GM23338 (cell line): ENCODE results near the gene ANGPTL7. TPM values are rescaled to one million over a fixed set of nuclear protein-coding genes. Genes with fewer than 3 reads are reported as not detected.

ENCODE experiments used
- ATAC-seq: fragments of 200-7000 bp; cut with Tn5 transposase; 3 replicates; pipeline ENCODE4 v1.9.1; 2020
- DNase-seq: peaks from one replicate; pipeline ENCODE4 v3.0.0-alpha.2; 2015; ENCODE audit warnings: low spot score
- H2AFZ ChIP-seq: fragments of 200-600 bp; sonication (generic); 2 replicates; pipeline ENCODE4 v1.8.0; 2016; ENCODE audit warnings: antibody characterized with exemption, mild to moderate bottlenecking, moderate library complexity
- H3F3A ChIP-seq: fragments of 200-600 bp; sonication (generic); replicated peaks from 2 replicates; pipeline ENCODE4 v1.8.0; 2017; ENCODE audit warnings: antibody characterized with exemption, mixed run types, low read depth
- H3K27ac ChIP-seq: fragments of 200-600 bp; sonication (generic); 2 replicates; pipeline ENCODE4 v1.6.1; 2016; ENCODE audit warnings: low read depth
- H3K27me3 ChIP-seq: fragments of 200-600 bp; sonication (generic); 2 replicates; pipeline ENCODE4 v1.8.0; 2016; ENCODE audit warnings: mild to moderate bottlenecking, mixed run types, moderate library complexity; ENCODE audit not compliant: insufficient read depth
- H3K36me3 ChIP-seq: fragments of 200-600 bp; sonication (generic); 2 replicates; pipeline ENCODE4 v1.8.0; 2016; ENCODE audit warnings: mild to moderate bottlenecking; ENCODE audit not compliant: insufficient read depth
- H3K4me1 ChIP-seq: fragments of 200-600 bp; sonication (generic); 2 replicates; pipeline ENCODE4 v1.8.0; 2016; ENCODE audit warnings: mild to moderate bottlenecking, moderate library complexity; ENCODE audit not compliant: insufficient read depth
- H3K4me2 ChIP-seq: fragments of 200-600 bp; sonication (generic); 2 replicates; pipeline ENCODE4 v1.7.1; 2017; ENCODE audit warnings: mixed run types
- H3K4me3 ChIP-seq: fragments of 200-600 bp; sonication (generic); 2 replicates; pipeline ENCODE4 v1.6.1; 2016; ENCODE audit warnings: mixed run types
- H3K79me2 ChIP-seq: fragments of 200-600 bp; sonication (generic); replicated peaks from 2 replicates; pipeline ENCODE4 v1.8.0; 2017; ENCODE audit warnings: mild to moderate bottlenecking; ENCODE audit not compliant: insufficient read depth
- H3K9me2 ChIP-seq: fragments of 200-600 bp; sonication (generic); 2 replicates; pipeline ENCODE4 v1.8.0; 2017; ENCODE audit not compliant: insufficient read depth
- H4K20me1 ChIP-seq: fragments of 200-600 bp; sonication (generic); replicated peaks from 2 replicates; pipeline ENCODE4 v1.8.0; 2017; ENCODE audit warnings: mild to moderate bottlenecking; ENCODE audit not compliant: insufficient read depth
- H3K27ac Mint-ChIP-seq: 2 replicates; pipeline ENCODE4 v1.8.0; 2020; ENCODE audit warnings: inconsistent platforms, mild to moderate bottlenecking, moderate library complexity, mixed read lengths
- H3K27me3 Mint-ChIP-seq: 3 replicates; pipeline ENCODE4 v1.8.0; 2022; ENCODE audit warnings: low read depth, mild to moderate bottlenecking, moderate library complexity, mixed read lengths, inconsistent platforms; ENCODE audit not compliant: insufficient read depth, poor library complexity
- H3K36me3 Mint-ChIP-seq: 3 replicates; pipeline ENCODE4 v1.8.0; 2021; ENCODE audit warnings: low read depth, mild to moderate bottlenecking, inconsistent platforms, moderate library complexity, mixed read lengths
- H3K4me1 Mint-ChIP-seq: 3 replicates; pipeline ENCODE4 v1.8.0; 2020; ENCODE audit warnings: mild to moderate bottlenecking, inconsistent platforms, mixed read lengths
- H3K4me3 Mint-ChIP-seq: 3 replicates; pipeline ENCODE4 v1.8.0; 2021; ENCODE audit warnings: moderate library complexity, mild to moderate bottlenecking, inconsistent platforms, mixed read lengths
- H3K9me3 Mint-ChIP-seq: 3 replicates; pipeline ENCODE4 v1.8.0; 2020; ENCODE audit warnings: moderate library complexity, mild to moderate bottlenecking, inconsistent platforms, mixed read lengths
- CREB1 ChIP-seq: fragments of 250-450 bp; sonication (Bioruptor Pico); IDR thresholded peaks from 2 replicates; pipeline ENCODE4 v1.5.0; 2020; ENCODE audit warnings: low read depth, mild to moderate bottlenecking, moderate library complexity
- EZH2 ChIP-seq: fragments of 200-600 bp; sonication (generic); IDR thresholded peaks from one replicate; pipeline ENCODE4 v1.8.0; 2017; ENCODE audit warnings: antibody characterized with exemption, mild to moderate bottlenecking, low read depth; ENCODE audit not compliant: unreplicated experiment
- EZH2phosphoT487 ChIP-seq: fragments of 200-600 bp; sonication (generic); IDR thresholded peaks from one replicate; pipeline ENCODE4 v1.8.1; 2018; ENCODE audit warnings: antibody characterized with exemption; ENCODE audit not compliant: unreplicated experiment
- JUNB ChIP-seq: IDR thresholded peaks from one replicate; pipeline ENCODE4 v1.6.1; 2016; ENCODE audit warnings: antibody characterized with exemption; ENCODE audit not compliant: unreplicated experiment
- STAT1 ChIP-seq: IDR thresholded peaks from one replicate; pipeline ENCODE4 v1.6.1; 2016; ENCODE audit warnings: antibody characterized with exemption; ENCODE audit not compliant: unreplicated experiment
- ZNF331 ChIP-seq: fragments of 250-450 bp; sonication (Bioruptor Pico); IDR thresholded peaks from 2 replicates; pipeline ENCODE4 v1.5.0; 2020; ENCODE audit warnings: low read depth, mild to moderate bottlenecking, moderate library complexity
- polyA plus RNA-seq: library from polyadenylated mRNA; unstranded; fragments of >200 nt; fragmentation: Nextera tagmentation; extraction: Ambion mirVana; gene quantifications from 2 replicates; pipeline ENCODE4 v1.2.1, GENCODE V29; 2016
- total RNA-seq: library from RNA; depleted of rRNA; stranded (reverse); fragments of >200 nt; shearing (Covaris generic); gene quantifications from 2 replicates; pipeline ENCODE4 v1.2.3, GENCODE V29; 2014
- TF ChIP-seq, protein P1 (sequence below): fragments of 250-450 bp; sonication (Bioruptor Pico); IDR thresholded peaks from 2 replicates; pipeline ENCODE4 v1.5.0; 2020; ENCODE audit warnings: mild to moderate bottlenecking, moderate library complexity
- TF ChIP-seq, protein P2 (sequence below): IDR thresholded peaks from 2 replicates; pipeline ENCODE4 v1.6.1; 2016; ENCODE audit warnings: antibody characterized with exemption
- TF ChIP-seq, protein P3 (sequence below): IDR thresholded peaks from one replicate; pipeline ENCODE4 v1.6.1; 2018; ENCODE audit warnings: antibody characterized with exemption; ENCODE audit not compliant: unreplicated experiment

Gene ANGPTL7
- total and polyA plus RNA-seq, 2 experiments from 2014 or later = 0.13 TPM; not detected in 1

DNA sequence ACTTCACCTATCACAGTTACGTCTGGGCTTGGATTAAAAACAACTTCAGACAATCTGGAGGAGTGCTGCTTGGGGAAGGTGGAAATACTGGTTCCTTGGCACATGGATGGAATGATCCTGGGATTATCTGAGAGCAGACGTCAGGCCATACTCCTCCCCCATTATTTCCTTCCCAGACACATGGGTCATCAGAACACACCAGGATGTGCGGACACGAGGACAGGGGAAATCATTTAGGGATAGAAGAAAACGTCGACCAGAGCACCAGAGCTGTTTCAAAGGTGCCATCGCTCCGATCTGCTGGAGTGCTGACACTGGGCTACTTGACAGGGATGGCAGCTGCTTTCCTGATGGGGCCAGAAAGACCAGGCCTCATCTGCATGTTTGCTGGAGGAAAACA lies 31.8 kb upstream of the ANGPTL7 start (continued):
- TF ChIP-seq, protein P1, sequence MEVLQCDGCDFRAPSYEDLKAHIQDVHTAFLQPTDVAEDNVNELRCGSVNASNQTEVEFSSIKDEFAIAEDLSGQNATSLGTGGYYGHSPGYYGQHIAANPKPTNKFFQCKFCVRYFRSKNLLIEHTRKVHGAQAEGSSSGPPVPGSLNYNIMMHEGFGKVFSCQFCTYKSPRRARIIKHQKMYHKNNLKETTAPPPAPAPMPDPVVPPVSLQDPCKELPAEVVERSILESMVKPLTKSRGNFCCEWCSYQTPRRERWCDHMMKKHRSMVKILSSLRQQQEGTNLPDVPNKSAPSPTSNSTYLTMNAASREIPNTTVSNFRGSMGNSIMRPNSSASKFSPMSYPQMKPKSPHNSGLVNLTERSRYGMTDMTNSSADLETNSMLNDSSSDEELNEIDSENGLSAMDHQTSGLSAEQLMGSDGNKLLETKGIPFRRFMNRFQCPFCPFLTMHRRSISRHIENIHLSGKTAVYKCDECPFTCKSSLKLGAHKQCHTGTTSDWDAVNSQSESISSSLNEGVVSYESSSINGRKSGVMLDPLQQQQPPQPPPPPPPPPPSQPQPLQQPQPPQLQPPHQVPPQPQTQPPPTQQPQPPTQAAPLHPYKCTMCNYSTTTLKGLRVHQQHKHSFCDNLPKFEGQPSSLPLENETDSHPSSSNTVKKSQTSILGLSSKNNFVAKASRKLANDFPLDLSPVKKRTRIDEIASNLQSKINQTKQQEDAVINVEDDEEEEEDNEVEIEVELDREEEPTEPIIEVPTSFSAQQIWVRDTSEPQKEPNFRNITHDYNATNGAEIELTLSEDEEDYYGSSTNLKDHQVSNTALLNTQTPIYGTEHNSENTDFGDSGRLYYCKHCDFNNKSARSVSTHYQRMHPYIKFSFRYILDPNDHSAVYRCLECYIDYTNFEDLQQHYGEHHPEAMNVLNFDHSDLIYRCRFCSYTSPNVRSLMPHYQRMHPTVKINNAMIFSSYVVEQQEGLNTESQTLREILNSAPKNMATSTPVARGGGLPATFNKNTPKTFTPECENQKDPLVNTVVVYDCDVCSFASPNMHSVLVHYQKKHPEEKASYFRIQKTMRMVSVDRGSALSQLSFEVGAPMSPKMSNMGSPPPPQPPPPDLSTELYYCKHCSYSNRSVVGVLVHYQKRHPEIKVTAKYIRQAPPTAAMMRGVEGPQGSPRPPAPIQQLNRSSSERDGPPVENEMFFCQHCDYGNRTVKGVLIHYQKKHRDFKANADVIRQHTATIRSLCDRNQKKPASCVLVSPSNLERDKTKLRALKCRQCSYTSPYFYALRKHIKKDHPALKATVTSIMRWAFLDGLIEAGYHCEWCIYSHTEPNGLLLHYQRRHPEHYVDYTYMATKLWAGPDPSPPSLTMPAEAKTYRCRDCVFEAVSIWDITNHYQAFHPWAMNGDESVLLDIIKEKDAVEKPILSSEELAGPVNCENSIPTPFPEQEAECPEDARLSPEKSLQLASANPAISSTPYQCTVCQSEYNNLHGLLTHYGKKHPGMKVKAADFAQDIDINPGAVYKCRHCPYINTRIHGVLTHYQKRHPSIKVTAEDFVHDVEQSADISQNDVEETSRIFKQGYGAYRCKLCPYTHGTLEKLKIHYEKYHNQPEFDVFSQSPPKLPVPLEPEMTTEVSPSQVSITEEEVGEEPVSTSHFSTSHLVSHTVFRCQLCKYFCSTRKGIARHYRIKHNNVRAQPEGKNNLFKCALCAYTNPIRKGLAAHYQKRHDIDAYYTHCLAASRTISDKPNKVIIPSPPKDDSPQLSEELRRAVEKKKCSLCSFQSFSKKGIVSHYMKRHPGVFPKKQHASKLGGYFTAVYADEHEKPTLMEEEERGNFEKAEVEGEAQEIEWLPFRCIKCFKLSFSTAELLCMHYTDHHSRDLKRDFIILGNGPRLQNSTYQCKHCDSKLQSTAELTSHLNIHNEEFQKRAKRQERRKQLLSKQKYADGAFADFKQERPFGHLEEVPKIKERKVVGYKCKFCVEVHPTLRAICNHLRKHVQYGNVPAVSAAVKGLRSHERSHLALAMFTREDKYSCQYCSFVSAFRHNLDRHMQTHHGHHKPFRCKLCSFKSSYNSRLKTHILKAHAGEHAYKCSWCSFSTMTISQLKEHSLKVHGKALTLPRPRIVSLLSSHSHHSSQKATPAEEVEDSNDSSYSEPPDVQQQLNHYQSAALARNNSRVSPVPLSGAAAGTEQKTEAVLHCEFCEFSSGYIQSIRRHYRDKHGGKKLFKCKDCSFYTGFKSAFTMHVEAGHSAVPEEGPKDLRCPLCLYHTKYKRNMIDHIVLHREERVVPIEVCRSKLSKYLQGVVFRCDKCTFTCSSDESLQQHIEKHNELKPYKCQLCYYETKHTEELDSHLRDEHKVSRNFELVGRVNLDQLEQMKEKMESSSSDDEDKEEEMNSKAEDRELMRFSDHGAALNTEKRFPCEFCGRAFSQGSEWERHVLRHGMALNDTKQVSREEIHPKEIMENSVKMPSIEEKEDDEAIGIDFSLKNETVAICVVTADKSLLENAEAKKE = no peak
- TF ChIP-seq STAT1 = no peak
- TF ChIP-seq EZH2phosphoT487 = no peak
- no peak for TF ChIP-seq EZH2

DNA sequence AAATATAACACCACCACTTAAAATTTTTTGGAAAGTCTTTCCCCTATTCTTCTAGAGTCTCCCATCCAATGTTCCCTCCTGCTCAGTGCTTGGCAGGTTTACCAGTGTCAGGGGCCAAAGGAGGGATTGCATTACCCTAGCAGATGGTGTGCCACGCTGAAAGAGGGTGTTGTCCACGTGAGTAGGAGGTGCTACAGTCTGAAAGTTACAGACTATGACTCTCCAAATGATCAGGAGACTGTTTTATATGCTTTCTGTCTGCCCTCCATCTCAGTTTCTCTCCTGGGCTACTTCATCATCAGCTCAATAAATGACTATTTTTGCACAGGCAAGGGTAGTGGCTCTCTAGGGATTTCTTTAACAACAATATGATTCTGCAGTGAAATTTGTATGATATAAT lies 31.3 kb upstream of the ANGPTL7 start:
- H2AFZ ChIP-seq = no peak overlapping the region
- no peak overlapping the region for H3K4me2 ChIP-seq
- Mint-ChIP-seq H3K27ac (no peak overlapping the region), H3K4me3 (no peak overlapping the region), H3K36me3 (peaks cover 39% of the 10 kb centered on the region), H3K4me1 (no peaks in the 10 kb centered on the region), H3K27me3 (peaks cover 5% of the 10 kb centered on the region), H3K9me3 (no peaks in the 10 kb centered on the region)
- DNase-seq (no peak), ATAC-seq (no peak)
- H3K27ac ChIP-seq = no peak overlapping the region
- H3K9me2 ChIP-seq = no peaks in the 10 kb centered on the region
- H3K79me2 ChIP-seq = no peaks in the 10 kb centered on the region
- no peaks in the 10 kb centered on the region; the same call in 1 of the 2 replicates for H4K20me1 ChIP-seq
- H3F3A ChIP-seq = 0 out of 2 replicates have a peak, but pooled peaks cover 4% of the 10 kb centered on the region
- no peaks in the 10 kb centered on the region for H3K4me1 ChIP-seq
- no peak overlapping the region for H3K4me3 ChIP-seq
- H3K27me3 ChIP-seq = no peaks in the 10 kb centered on the region
- H3K36me3 ChIP-seq = peaks cover 24% of the 10 kb centered on the region
- TF ChIP-seq EZH2phosphoT487 (no peak), CREB1 (no peak), EZH2 (no peak), JUNB (no peak), ZNF331 (CRISPR knock-in tag) (no peak)
- TF ChIP-seq, protein P2, sequence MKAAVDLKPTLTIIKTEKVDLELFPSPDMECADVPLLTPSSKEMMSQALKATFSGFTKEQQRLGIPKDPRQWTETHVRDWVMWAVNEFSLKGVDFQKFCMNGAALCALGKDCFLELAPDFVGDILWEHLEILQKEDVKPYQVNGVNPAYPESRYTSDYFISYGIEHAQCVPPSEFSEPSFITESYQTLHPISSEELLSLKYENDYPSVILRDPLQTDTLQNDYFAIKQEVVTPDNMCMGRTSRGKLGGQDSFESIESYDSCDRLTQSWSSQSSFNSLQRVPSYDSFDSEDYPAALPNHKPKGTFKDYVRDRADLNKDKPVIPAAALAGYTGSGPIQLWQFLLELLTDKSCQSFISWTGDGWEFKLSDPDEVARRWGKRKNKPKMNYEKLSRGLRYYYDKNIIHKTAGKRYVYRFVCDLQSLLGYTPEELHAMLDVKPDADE = no peak
- TF ChIP-seq, protein P3, sequence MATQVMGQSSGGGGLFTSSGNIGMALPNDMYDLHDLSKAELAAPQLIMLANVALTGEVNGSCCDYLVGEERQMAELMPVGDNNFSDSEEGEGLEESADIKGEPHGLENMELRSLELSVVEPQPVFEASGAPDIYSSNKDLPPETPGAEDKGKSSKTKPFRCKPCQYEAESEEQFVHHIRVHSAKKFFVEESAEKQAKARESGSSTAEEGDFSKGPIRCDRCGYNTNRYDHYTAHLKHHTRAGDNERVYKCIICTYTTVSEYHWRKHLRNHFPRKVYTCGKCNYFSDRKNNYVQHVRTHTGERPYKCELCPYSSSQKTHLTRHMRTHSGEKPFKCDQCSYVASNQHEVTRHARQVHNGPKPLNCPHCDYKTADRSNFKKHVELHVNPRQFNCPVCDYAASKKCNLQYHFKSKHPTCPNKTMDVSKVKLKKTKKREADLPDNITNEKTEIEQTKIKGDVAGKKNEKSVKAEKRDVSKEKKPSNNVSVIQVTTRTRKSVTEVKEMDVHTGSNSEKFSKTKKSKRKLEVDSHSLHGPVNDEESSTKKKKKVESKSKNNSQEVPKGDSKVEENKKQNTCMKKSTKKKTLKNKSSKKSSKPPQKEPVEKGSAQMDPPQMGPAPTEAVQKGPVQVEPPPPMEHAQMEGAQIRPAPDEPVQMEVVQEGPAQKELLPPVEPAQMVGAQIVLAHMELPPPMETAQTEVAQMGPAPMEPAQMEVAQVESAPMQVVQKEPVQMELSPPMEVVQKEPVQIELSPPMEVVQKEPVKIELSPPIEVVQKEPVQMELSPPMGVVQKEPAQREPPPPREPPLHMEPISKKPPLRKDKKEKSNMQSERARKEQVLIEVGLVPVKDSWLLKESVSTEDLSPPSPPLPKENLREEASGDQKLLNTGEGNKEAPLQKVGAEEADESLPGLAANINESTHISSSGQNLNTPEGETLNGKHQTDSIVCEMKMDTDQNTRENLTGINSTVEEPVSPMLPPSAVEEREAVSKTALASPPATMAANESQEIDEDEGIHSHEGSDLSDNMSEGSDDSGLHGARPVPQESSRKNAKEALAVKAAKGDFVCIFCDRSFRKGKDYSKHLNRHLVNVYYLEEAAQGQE = no peak
